Activated CD4-positive, alpha-beta T cell treated with anti-CD3 and anti-CD28 coated beads, Interleukin-2, amount 50 U/mL, for 1 hour (primary cell): ENCODE results near the gene MAGI2.

ENCODE experiments used
- DNase-seq: peaks from one replicate; pipeline ENCODE4 v3.0.0-alpha.2; 2020

Gene MAGI2

DNA sequence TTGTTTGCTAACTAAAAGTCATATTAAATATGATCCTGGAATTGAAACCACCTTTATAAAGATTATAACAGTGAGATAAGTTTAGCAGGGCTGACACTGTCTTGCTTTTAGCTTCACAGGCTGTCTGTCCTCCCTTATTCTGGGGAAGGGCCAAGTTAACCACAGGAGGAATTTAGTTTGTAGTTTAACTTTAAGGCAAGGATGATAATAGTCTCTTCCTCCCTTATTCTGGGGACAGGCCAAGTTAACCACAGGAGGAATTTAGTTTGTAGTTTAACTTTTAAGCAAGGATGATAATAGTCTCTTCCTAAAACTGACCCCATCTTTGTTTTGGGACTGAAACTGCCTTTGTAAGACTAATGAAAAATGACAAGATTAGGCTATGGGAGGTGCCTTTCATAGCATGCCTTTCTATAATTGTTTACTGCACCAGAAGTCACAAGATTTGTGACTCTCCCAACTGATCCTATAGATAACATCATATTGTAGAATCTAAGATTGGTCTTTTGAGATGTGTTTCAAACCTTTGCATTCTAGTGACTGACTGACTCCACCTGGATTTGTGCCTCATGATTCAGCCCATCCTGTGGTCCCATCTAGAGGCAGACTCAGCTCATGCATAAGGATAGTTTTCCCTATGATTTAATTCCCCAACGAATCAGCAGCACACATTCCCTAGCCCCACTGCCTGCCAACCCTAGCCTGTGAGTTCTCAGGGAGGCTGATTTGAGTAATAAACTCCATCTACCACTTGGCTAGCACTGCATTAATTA is 212.0 kb downstream of the MAGI2 start:
- DNase-seq, result no peak

DNA sequence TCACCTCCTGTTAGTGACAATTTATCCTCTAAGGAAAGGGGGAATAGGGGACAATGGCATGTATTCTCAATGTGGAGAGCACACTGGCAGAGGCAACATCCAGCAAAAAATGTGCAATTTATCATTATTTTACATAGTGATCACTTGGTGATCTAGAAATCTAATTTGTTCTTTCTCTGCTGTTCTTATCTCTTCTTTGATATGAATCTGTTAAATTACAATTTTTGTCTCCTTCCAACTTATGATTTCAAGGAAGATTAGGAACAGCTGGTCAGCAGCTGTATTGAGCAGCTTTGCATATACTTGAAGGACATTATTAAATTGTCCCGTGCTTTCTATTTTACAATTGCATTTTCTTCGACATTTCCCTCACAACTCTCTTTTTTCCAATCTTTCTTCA is 213.1 kb downstream of the MAGI2 start:
- DNase-seq, result no peak

DNA sequence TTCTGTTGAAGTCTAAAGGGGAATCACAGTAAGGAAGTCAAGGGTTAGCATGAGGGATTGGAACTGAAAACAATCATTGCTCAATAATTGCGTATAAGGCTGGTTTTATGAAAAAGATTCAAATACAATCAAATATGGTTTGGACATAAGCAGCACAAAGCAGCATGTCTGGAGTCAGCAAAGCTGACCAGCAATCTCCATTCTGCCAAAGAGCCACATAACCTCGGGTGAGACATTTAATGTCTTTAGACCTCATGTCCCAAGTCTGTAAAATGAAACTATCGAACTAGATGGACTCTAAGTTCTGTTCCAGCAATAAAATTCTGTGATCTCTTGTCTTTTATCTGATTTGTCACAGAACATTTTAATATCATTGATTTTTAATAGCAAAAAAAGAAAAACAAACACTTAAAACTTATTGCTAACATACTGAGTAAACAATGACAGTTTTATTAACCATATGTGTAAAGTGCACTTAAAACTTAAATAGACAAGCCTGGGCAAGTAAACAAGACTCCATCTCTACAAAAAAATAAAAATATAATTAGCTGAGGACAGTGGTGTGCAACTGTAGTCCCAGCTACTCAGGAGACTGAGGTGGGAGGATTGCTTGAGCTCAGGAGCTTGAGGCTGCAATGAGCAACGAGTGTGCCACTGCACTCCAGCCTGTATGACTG is 217.0 kb downstream of the MAGI2 start:
- DNase-seq, result no peak

DNA sequence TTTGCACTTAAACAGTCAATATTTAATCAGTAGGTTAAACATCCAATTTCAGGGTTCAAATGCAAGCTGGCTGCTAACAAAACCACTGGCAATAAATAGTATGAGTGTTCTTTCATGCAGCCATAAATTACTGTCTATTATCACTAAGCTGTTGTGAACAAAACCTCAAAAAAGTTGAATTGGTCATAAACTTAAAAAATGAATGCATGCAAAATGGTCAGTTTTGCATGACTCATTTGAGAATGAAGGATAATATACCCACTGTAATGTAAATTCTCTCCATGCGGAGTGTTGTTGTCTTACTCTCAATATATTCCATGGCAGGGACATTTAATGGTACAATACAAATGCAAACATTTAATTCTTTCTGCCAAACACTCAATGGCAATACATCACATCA is 226.4 kb downstream of the MAGI2 start:
- DNase-seq, result no peak

DNA sequence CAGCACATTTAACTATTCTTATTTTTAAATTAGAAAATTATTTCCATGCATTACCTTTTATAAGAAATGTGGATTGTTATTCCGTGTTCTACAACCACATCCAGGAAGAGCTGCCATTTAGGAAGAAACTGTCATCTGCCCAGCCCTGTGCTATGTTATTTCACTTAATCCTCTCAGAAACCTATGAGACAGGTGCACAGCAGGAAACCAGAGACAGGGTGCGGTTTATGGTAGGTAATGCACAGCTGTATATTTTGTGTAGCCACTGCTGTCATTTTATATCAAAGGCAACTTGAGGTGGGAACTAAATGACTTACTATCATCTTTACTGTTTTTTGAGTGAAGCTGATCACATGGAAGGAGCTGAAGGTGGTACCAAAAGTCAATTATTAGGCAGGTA is 232.3 kb downstream of the MAGI2 start:
- DNase-seq, result no peak

DNA sequence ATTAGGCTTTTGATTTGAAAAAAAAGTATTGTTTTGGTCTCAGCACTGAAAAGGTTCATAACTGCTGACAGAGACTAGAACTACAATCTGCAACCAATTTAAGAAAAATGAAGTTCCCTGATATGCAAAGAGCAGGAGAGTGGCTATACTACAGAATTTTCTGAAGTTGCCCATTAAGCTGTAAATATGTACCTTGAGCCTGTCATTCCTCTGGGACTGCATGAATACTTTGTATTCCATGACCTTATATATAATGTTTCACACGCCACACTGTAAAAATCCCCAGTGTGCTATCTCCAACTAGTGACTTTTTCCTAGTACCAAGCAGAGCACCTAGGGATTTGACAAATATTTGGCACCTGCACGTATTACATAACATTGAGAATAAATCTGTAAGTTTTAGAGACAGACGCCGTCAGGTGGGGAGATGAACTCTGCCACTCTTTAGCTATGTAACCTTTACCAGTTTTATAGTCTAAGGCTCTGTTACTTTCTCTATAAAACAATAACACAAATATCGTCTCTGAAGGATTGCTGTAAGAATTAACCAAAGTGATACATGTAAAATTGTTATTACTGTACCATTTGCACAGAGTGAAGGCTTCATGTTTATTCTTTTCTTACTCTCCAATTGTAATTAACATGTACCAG is 235.4 kb downstream of the MAGI2 start:
- DNase-seq, result no peak

DNA sequence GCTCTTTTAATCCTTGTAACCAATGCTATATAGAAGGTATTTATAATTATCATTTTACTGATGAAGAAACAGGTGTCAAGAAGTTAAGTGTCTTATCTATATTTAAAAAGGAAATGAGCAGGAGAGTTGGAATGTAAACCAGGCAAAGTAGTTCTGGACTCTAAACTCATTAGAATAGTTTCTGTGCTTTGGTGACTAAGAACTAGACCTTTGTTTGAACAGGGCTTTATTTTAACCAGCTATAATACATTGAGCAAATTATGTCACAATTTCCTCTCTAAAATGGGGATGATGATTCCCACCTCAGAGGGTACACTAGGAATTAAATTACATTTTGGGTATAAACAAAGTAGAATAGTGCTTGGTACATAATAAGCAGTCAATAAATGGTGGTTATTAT is 236.0 kb downstream of the MAGI2 start:
- DNase-seq, result no peak

DNA sequence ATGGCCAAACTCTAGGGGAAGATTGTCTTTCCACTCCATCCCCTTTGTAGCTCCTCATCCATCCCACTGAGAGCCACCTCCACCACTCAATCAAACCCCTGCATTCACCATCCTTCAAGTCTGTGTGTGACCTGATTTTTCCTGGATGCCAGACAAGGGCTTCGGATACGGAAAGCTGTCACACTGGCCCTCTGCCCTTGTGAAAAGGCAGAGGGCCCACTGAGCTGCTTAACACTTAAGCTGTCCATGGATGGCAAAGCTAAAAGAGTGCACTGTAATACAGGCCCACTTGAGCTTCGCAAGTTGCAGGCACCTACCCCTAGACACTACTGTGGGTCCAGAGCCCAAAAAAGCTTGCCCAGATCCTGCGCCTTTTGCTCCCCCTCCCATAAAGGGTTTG is 237.2 kb downstream of the MAGI2 start:
- no peak for DNase-seq

DNA sequence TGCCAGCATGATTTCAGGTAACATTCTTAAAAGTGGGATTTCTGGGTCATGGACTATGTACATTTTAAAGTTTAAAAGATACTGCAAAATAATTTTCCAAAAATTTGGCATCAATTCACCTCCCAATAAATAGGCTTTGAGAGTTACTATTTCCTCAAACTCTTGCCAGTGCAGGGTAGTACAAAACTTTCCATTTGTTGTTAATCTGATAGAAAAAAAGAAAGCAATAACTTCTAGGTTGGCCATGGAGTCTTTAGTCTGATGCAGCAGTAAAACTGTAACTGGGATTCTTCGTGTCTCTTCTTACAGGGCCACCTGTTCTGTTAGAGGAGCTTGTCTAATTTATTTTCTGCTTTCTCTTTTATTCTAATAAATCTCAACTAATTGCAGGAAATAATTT is 241.1 kb downstream of the MAGI2 start:
- DNase-seq, result no peak

DNA sequence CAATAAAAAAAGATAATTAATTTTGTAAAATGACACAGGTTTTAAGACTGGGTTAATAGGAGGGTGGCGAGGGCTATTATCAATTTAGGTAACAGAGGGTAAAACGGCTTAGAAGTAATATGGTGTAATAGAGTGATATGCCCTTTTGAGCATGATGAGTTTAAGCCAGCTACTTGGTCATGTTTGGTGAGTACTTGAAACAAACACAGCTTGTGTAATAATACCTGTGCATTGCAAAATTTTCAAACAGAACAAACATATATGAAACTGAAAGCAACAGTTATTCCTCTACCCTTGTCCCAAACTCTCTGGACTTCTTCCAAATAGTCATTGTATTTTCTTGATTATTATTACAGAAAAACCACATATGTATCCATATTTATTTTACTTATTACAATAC is 241.7 kb downstream of the MAGI2 start:
- DNase-seq, result no peak

DNA sequence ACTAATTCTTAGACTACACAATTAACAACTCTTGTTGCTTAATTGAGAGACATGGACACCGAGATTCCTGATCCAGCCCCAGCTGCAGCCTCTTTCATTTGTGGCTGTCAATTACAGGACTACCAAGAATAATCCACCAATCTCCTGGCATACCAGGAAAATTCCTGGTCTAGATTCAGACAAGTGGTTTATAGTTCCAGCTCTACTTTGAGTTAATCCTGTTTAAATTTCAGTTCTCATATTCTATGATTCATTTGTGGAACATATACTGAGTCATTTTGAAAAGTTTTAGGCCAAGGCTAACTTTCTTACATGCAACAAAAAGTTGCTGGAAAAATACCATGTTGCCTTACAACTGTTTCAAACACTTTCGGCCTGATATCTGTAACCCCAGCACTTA is 253.5 kb downstream of the MAGI2 start:
- no peak for DNase-seq

DNA sequence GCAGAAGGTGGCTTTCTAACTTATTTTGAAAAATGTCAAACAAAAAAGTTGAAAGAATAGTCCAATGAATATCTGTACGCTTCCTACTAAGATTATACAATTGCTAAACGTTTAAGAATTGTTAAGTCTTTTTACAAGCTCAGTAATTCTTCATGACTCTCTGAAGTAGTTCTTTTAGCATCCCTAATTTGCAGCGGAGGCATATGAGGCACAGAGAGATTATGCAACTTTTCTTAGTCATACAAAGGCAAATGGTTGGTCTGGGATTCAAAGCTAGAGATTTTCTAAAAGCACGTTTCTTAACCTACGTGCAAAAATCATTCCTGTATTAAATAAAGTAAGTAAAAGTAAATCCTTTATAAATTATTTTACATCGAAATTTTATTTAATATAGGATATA is 254.2 kb downstream of the MAGI2 start:
- DNase-seq, result no peak

DNA sequence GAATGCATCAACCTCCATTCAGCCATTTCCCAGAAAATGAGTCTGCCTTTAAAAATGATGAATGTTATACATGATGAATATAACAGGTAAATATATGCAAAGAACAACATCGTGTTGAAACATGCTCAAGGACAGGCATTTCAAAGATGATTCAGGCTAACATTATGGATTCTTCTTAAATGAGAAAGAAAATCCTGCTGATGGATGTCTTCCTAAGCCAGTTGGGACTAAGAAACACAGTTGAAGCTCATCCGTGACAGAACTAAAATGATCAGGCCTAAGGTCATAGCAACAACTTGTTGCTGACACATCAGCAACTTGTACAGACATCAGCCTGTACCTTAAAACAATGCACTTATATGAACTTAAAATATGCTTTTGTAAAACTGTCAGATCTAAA is 267.9 kb downstream of the MAGI2 start:
- DNase-seq, result no peak

DNA sequence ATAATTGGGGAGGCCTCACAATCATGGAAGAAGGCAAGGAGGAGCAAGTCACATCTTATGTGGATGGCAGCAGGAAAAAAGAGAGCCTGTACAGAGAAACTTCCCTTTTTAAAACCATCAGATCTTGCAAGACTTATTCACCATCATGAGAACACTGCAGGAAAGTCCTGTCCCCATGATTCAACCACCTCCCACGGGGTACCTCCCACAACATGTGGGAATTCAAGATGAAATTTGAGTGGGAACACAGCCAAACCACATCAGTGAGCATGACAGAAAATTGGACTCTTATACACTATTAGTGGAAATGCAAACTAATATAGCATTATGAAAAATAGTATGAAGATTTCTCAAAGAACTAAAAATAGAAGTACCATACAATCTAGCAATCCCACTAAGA is 271.2 kb downstream of the MAGI2 start:
- no peak for DNase-seq

DNA sequence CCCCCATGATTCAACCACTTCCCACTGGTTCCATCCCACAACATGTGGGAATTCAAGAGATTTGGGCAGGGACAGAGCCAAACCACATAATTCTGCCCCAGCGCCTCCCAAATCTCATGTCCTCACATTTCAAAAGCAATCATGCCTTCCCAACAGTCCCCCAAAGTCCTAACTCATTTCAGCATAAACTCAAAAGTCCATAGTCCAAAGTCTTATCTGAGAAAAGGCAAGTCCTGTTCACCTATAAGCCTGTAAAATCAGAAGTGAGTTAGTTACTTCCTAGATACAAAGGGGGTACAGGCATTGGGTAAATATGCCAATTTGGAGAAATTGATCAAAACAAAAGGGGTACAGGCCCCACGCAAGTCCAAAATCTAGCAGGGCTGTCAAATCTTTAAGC is 272.9 kb downstream of the MAGI2 start:
- DNase-seq, result no peak

DNA sequence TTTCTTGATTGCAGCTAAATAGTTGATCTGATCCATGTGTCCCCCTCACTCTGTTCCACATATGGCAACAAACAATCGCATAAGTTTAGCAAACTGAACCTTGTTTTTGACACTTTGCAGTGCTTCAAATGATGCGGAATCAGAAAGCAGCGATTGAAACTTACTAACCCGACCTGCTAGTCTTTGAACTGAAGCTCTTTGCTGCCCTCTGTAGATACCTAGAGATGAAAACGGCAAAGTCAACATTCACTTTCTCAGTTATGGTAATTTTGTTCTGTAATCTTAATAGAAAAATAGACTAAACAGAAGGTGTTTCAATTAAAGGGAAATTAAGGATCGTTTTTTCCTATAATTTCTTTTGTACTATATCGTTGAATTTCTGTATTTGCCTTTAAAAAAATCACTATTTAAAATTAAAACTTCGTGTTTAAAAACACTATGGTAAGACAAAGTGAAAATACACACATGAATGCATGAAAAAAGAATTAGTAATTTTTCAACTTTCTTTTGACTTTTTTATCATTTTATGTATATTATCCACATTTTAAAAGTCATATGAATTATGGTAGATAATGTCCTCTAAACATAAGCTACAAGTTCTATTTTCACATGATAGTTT is 276.5 kb downstream of the MAGI2 start:
- no peak for DNase-seq

DNA sequence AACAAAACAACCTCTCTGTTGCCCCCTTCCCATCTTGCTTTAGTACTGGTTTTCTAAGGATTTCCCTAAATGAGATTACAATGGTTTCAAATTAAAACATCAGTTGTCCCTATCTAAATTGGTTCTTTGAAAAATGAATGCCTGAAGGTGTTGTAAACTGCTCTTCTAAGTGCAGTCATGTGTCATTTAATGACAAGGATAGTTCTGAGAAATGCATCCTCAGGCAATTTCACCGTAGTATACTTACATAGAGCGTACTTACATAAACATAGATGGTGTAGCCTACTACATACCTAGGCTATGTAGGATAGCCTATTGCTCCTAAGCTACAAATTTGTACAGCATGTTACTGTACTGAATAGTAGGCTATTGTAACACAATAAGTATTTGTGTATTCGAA is 278.1 kb downstream of the MAGI2 start:
- DNase-seq, result no peak

DNA sequence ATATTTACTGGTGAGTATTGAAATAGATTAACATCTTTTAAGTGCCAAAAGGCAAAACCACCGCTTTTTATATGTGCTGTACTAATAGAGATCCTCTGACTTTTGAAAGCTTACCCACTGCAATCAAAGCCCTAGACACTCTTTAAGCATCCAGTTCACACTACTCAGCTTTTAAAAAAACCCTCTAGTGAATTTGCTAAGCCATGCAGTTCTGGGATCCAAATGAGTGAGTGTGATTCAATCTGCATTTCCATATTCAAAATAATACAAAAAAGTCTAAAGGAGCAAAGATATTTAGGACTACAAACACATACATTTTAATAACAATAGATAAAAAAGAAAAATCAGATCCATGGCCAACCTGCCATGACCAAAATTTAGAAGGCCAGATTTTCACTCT is 288.2 kb downstream of the MAGI2 start:
- DNase-seq, result no peak

DNA sequence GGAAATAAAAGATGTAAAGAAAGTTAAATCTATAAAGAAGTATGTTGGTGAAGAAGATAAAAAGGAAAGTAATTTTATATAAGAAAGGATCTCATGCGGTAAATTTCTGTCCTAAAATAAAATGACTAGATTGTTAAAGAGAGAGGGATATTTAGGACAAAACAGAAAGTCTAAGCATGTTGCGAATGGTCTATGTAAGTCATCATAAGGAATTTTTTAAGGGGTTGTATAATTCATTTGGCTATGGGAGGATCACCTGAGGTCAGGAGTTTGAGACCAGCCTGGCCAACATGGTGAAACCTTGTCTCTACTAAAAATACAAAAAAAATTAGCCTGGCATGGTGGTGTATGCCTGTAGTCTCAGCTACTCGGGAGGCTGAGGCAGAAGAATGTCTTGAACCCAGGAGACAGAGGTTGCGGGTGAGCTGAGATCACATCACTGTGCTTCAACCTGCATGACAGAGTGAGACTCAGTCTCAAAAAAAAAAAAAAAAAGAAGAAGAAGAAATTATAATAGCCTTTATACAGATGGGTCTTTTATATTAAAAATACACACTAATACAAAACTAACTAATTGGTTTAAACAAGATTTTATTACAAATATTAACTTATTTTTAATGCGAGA is 294.3 kb downstream of the MAGI2 start:
- no peak for DNase-seq

DNA sequence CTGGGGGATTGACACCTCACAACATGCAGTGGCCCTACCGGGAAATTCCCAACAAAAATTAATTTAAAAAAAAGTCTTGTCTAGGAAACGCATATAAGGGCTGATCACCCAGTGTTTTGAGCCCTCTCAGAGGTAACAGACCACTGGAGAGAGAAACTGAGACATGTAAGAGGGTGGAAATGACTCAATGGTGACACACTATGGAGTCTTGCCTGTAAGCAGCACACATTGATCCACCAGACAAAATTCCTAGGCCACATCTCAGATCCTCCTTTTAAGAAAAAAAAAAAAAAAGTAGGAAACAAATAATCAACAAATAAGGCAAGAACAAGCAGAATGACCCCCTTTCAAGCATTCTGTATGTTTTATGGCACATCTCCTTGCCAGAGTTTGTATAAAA is 296.2 kb downstream of the MAGI2 start:
- no peak for DNase-seq

DNA sequence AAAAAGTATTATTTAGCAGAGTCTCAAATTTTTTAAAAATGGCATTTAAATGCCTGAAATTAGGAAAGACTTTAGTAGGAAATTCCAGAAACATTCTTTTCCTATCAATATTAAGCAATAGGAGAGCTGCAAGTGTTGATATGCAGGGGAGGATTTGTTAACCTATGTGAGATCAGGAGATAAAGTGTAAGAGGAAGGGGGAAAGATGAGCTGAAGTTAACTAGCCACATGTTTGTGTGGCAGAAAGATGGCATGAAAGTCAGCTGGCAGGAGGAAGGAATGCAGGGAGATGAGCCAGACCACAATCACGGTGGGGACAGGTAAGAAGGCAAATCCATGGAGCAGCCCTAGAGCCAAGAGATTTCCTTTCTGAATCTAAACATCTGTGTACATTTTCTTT is 303.6 kb downstream of the MAGI2 start:
- DNase-seq, result no peak

DNA sequence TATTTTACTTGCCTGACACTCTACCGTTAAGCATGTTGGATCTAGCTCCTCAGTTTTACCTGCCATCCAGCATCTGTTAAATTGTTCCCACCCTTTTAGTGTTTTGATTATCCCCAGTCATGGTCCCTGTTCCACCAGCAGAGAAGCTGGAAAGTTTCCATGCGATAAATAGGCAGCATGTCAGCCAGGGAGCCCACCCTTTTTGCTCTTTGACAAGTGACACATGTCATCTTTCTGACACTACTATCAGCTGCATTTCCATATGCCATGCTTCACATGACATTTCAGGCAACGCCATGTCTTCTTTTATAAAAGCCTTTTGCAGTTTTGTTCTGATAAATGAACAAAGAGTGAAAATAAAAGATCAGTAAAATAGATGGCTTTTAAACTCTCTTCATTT is 310.8 kb downstream of the MAGI2 start:
- DNase-seq, result no peak

DNA sequence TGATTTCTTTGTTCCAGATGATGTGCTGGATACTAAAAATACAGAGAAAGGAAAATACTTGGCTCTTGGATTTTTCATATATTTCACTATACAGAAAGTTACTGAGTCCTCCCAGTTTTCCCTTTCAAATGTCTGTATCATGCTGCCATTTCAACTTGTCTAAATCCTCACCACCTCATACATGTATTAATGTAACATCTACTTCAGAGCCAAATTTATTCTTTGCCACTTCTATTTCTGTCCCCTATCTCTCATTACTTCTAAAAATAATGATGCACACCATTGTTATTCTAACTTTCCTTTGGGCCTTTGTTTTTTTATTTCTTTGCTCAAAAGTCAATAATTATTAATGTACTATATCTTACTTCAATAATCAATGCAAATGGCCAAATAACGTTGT is 312.2 kb downstream of the MAGI2 start:
- DNase-seq, result no peak

DNA sequence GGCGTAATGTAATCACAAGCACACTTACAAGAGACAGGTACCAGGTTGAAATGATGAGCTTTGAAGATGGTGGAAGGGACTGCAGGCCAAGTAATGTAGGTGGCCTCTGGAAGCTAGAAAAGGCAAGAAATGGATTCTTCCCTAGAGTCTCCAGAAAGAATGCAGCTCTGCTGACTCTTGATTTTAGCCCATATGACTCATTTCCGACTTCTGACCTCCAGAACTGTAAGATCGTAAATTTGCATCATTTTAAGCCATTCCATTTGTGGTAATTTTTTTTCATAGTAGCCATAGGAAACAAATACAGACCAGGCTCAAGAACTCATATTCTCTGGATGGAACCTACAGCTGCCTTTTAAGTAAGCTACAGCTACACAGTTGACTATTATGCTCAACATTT is 315.5 kb downstream of the MAGI2 start:
- no peak for DNase-seq
